Measurements from ENCODE around the gene SLC5A12.

SLC5A12 gene

GRCh38 chr11:26622181-26622580 lies 99.7 kb downstream of the SLC5A12 start:
- no peaks in the 10 kb centered on the region for H3F3A ChIP-seq (ENCODE audit: insufficient read depth)

GRCh38 chr11:26621132-26621531 lies 100.7 kb downstream of the SLC5A12 start:
- H3F3A ChIP-seq (ENCODE audit: insufficient read depth), result no peaks in the 10 kb centered on the region
- no peaks in the 10 kb centered on the region for H4K20me1 ChIP-seq (ENCODE audit: low read depth, low read length)
- H3K79me2 ChIP-seq (ENCODE audit: insufficient read depth, low read length), result no peaks in the 10 kb centered on the region
- no peaks in the 10 kb centered on the region for H3K27me3 ChIP-seq (ENCODE audit: low read length)
- no peak overlapping the region for H3K27ac ChIP-seq (ENCODE audit: low read depth, low read length)
- no peaks in the 10 kb centered on the region for H3K36me3 ChIP-seq (ENCODE audit: low read length)
- H3K4me3 ChIP-seq (ENCODE audit: insufficient read depth, low read length, poor library complexity, severe bottlenecking), result no peak overlapping the region
- H3K4me2 ChIP-seq (ENCODE audit: low read depth, low read length, poor library complexity, severe bottlenecking), result no peak overlapping the region
- no peak overlapping the region for H2AFZ ChIP-seq (ENCODE audit: low read depth, low read length, severe bottlenecking)
- no peak for TF ChIP-seq EZH2phosphoT487 (conservative IDR thresholded peaks at IDR 0.05; ENCODE audit: low read length)
- no peak for TF ChIP-seq CTCF (IDR thresholded peaks at IDR 0.05; ENCODE audit: insufficient read depth, low read length, poor library complexity, severe bottlenecking)
- no peaks in the 10 kb centered on the region for H3K9me2 ChIP-seq (replicated peaks; ENCODE audit: insufficient read depth, low read length)
- H3K9ac ChIP-seq (ENCODE audit: low read length), result no peak overlapping the region
- no peaks in the 10 kb centered on the region for H3K9me3 ChIP-seq (ENCODE audit: insufficient read depth, low read length)

More at GRCh38 chr11:26622181-26622580, 99.7 kb downstream of the SLC5A12 start:
- Histone ChIP-seq H3K9ac (ENCODE audit: low read length) (no peak overlapping the region), H2AFZ (ENCODE audit: low read depth, low read length, severe bottlenecking) (no peak overlapping the region), H3K27me3 (ENCODE audit: low read length) (no peaks in the 10 kb centered on the region), H3K79me2 (ENCODE audit: insufficient read depth, low read length) (no peaks in the 10 kb centered on the region), H3K4me3 (ENCODE audit: insufficient read depth, low read length, poor library complexity, severe bottlenecking) (no peak overlapping the region), H3K27ac (ENCODE audit: low read depth, low read length) (no peak overlapping the region), H3K9me3 (ENCODE audit: insufficient read depth, low read length) (no peaks in the 10 kb centered on the region), H4K20me1 (ENCODE audit: low read depth, low read length) (no peaks in the 10 kb centered on the region), H3K4me2 (ENCODE audit: low read depth, low read length, poor library complexity, severe bottlenecking) (no peak overlapping the region), H3K36me3 (ENCODE audit: low read length) (no peaks in the 10 kb centered on the region), H3K9me2 (replicated peaks; ENCODE audit: insufficient read depth, low read length) (no peaks in the 10 kb centered on the region)
- no peak for TF ChIP-seq EZH2phosphoT487 (conservative IDR thresholded peaks at IDR 0.05; ENCODE audit: low read length)
- TF ChIP-seq CTCF (IDR thresholded peaks at IDR 0.05; ENCODE audit: insufficient read depth, low read length, poor library complexity, severe bottlenecking), result no peak

- Histone ChIP-seq H2AFZ (ENCODE audit: low read depth, low read length, severe bottlenecking) (no peak overlapping the region), H4K20me1 (ENCODE audit: low read depth, low read length) (no peaks in the 10 kb centered on the region), H3K27ac (ENCODE audit: low read depth, low read length) (no peak overlapping the region), H3K9ac (ENCODE audit: low read length) (no peak overlapping the region), H3K36me3 (ENCODE audit: low read length) (no peaks in the 10 kb centered on the region), H3F3A (ENCODE audit: insufficient read depth) (no peaks in the 10 kb centered on the region), H3K79me2 (ENCODE audit: insufficient read depth, low read length) (no peaks in the 10 kb centered on the region), H3K4me3 (ENCODE audit: insufficient read depth, low read length, poor library complexity, severe bottlenecking) (no peak overlapping the region), H3K9me3 (ENCODE audit: insufficient read depth, low read length) (no peaks in the 10 kb centered on the region), H3K27me3 (ENCODE audit: low read length) (no peaks in the 10 kb centered on the region), H3K4me2 (ENCODE audit: low read depth, low read length, poor library complexity, severe bottlenecking) (no peak overlapping the region), H3K9me2 (replicated peaks; ENCODE audit: insufficient read depth, low read length) (no peaks in the 10 kb centered on the region)
- no peak for TF ChIP-seq EZH2phosphoT487 (conservative IDR thresholded peaks at IDR 0.05; ENCODE audit: low read length)
Observed at GRCh38 chr11:26620282-26621045, 101.4 kb downstream of the SLC5A12 start.

- no peak overlapping the region for H3K9ac ChIP-seq (ENCODE audit: low read length)
- H2AFZ ChIP-seq (ENCODE audit: low read depth, low read length, severe bottlenecking), result no peak overlapping the region
- H3K36me3 ChIP-seq (ENCODE audit: low read length), result no peaks in the 10 kb centered on the region
- no peak for TF ChIP-seq EZH2phosphoT487 (conservative IDR thresholded peaks at IDR 0.05; ENCODE audit: low read length)
- no peaks in the 10 kb centered on the region for H3K9me2 ChIP-seq (replicated peaks; ENCODE audit: insufficient read depth, low read length)
- no peaks in the 10 kb centered on the region for H3K79me2 ChIP-seq (ENCODE audit: insufficient read depth, low read length)
- no peak overlapping the region for H3K27ac ChIP-seq (ENCODE audit: low read depth, low read length)
- H3F3A ChIP-seq (ENCODE audit: insufficient read depth), result no peaks in the 10 kb centered on the region
- H3K4me2 ChIP-seq (ENCODE audit: low read depth, low read length, poor library complexity, severe bottlenecking), result no peak overlapping the region
- no peaks in the 10 kb centered on the region for H4K20me1 ChIP-seq (ENCODE audit: low read depth, low read length)
- H3K27me3 ChIP-seq (ENCODE audit: low read length), result no peaks in the 10 kb centered on the region
- no peak overlapping the region for H3K4me3 ChIP-seq (ENCODE audit: insufficient read depth, low read length, poor library complexity, severe bottlenecking)
- no peaks in the 10 kb centered on the region for H3K9me3 ChIP-seq (ENCODE audit: insufficient read depth, low read length)
Observed at GRCh38 chr11:26618441-26618840, 103.4 kb downstream of the SLC5A12 start.
